MG63 (cell line): ENCODE measurements around the gene GRPEL2. TPM values are rescaled to one million over a fixed set of nuclear protein-coding genes. Genes with fewer than 3 reads are reported as not detected.
"Not testable (repeated sequence)": the region's sequence is repeated elsewhere in the genome, so short reads cannot be mapped to it uniquely, and the experiment has no call there.

Experiments
- DNase-seq: peaks from one replicate; pipeline ENCODE4 v3.0.0-alpha.2; 2020
- H3K27me3 ChIP-seq: fragments of 250-450 bp; sonication (Bioruptor Pico); 2 replicates; pipeline ENCODE4 v1.5.1; 2020; ENCODE audit warnings: mild to moderate bottlenecking, moderate library complexity
- H3K36me3 ChIP-seq: fragments of 250-450 bp; sonication (Bioruptor Pico); 2 replicates; pipeline ENCODE4 v1.5.1; 2020; ENCODE audit warnings: mild to moderate bottlenecking, moderate library complexity
- H3K4me3 ChIP-seq: fragments of 250-450 bp; sonication (Bioruptor Pico); 2 replicates; pipeline ENCODE4 v1.5.1; 2020; ENCODE audit warnings: mild to moderate bottlenecking, moderate library complexity
- H3K9me3 ChIP-seq: fragments of 250-450 bp; sonication (Bioruptor Pico); 2 replicates; pipeline ENCODE4 v1.5.1; 2020; ENCODE audit warnings: mild to moderate bottlenecking, moderate library complexity
- total RNA-seq: library from RNA; depleted of rRNA; stranded (reverse); fragments of >200 nt; shearing (Covaris generic); gene quantifications from 2 replicates; pipeline ENCODE4 v1.2.3, GENCODE V29; 2014; ENCODE audit warnings: low replicate concordance

GRPEL2 gene
- total RNA-seq, 1 experiment from 2014 or later: 30.2 TPM

GRCh38 chr5:149379177-149379761 lies 34.0 kb downstream of the GRPEL2 start, which contains the start of gene IL17B:
IL17B (minus strand) TSS chr5:149379292; CDS start chr5:149379225, 67 bp downstream.
- Histone ChIP-seq H3K9me3 (no peaks in the 10 kb centered on the region), H3K36me3 (no peaks in the 10 kb centered on the region), H3K4me3 (no peak within 1 kb of the TSS), H3K27me3 (no peaks in the 10 kb centered on the region)
- no peak for DNase-seq

- H3K9me3 ChIP-seq: no peaks in the 10 kb centered on the region
- H3K4me3 ChIP-seq: no peak overlapping the region
- no peak for DNase-seq
- H3K27me3 ChIP-seq: no peaks in the 10 kb centered on the region
- no peaks in the 10 kb centered on the region for H3K36me3 ChIP-seq
Measured at GRCh38 chr5:149379818-149380374, 34.6 kb downstream of the GRPEL2 start.

DNA sequence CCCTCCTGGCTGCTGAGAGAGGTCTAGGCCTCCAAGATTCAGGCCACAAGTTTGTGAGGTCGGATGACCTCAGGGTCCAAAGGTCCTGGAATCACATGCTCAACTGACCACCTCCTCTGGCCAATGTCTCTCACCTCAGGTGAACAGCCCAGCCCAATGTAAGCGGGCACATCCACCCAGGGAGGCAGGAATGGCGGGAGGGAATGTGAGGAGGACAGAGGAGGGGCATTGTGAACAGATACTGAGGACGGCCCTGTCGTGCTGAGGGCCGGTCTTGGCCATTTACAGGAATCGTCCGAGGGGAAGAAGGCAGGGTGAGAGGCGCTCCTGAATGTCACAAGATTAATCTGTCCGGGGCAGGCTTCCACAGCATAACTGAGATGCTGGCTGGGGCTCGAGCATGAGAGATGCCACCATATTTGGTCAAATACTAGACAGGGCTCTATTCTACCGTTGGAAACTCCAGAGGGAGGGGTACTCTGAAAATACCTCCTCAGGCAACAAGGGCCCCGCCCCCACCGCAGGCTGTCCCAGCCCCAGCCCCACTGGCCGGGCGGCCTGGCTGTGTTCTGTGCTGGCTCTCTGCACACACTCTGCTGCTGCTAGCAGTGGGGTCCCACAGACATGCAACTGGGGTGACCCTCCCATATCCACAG lies 35.3 kb downstream of the GRPEL2 start:
- no peak for DNase-seq
- Histone ChIP-seq H3K9me3 (no peaks in the 10 kb centered on the region), H3K36me3 (no peaks in the 10 kb centered on the region), H3K4me3 (no peak overlapping the region), H3K27me3 (no peaks in the 10 kb centered on the region)

GRCh38 chr5:149381261-149381985 lies 36.1 kb downstream of the GRPEL2 start:
- Histone ChIP-seq H3K4me3 (no peak overlapping the region), H3K36me3 (no peaks in the 10 kb centered on the region), H3K9me3 (no peaks in the 10 kb centered on the region), H3K27me3 (no peaks in the 10 kb centered on the region)
- no peak for DNase-seq

- Histone ChIP-seq H3K9me3 (no peaks in the 10 kb centered on the region), H3K27me3 (no peaks in the 10 kb centered on the region), H3K36me3 (no peaks in the 10 kb centered on the region), H3K4me3 (no peak overlapping the region)
- peak; percentile 73 for DNase-seq
Measured at GRCh38 chr5:149381986-149382338, 36.7 kb downstream of the GRPEL2 start.

- no peak for DNase-seq
Measured at GRCh38 chr5:149382517-149383220, 37.4 kb downstream of the GRPEL2 start.

DNA sequence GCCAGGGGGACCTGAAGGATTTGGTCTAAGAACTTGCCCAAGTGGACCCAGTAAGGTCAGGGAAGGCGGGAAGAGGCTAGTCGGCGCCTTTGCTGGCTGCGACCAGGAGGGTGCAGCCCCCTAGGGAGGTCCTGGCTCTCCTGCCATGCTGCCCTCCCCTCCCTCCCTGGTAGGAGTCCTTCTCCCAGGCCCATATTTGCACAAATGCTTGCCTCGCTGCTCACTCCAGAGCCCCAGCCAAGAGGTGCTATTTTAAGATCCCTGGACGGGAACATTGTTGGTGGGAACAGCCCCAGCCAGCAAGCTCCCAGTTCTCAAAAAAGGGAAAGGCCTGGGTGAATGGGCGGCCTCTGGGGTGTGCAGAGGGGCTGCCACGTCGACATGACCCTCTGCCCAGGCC lies 38.1 kb downstream of the GRPEL2 start:
- no peaks in the 10 kb centered on the region for H3K27me3 ChIP-seq
- no peak overlapping the region for H3K4me3 ChIP-seq
- H3K9me3 ChIP-seq: no peaks in the 10 kb centered on the region
- H3K36me3 ChIP-seq: no peaks in the 10 kb centered on the region
- DNase-seq: no peak

More at GRCh38 chr5:149382517-149383220, 37.4 kb downstream of the GRPEL2 start:
- Histone ChIP-seq H3K36me3 (no peaks in the 10 kb centered on the region), H3K27me3 (no peaks in the 10 kb centered on the region), H3K4me3 (no peak overlapping the region), H3K9me3 (no peaks in the 10 kb centered on the region)

DNA sequence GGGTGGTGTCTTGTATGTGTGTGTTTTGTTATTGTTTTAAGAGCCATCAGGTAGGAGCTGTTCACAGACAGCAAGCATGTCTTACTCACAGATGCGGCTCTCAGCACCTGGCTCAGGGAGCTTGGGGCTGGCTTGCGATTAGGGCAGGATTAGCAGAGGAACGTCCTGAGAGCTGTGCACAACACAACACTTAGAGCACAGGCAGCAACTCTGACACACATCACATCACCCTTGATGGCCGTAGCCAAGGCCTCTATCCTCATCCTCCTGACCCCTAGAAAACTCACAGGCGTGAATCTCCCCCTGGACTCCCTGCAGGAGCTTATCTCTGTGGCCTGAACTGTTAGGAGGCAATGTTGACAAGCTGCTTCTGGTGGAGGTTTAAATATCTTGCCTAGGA lies 40.9 kb downstream of the GRPEL2 start:
- no peak for DNase-seq
- H3K4me3 ChIP-seq: no peak overlapping the region
- H3K9me3 ChIP-seq: no peaks in the 10 kb centered on the region
- H3K36me3 ChIP-seq: no peaks in the 10 kb centered on the region
- no peaks in the 10 kb centered on the region for H3K27me3 ChIP-seq

DNA sequence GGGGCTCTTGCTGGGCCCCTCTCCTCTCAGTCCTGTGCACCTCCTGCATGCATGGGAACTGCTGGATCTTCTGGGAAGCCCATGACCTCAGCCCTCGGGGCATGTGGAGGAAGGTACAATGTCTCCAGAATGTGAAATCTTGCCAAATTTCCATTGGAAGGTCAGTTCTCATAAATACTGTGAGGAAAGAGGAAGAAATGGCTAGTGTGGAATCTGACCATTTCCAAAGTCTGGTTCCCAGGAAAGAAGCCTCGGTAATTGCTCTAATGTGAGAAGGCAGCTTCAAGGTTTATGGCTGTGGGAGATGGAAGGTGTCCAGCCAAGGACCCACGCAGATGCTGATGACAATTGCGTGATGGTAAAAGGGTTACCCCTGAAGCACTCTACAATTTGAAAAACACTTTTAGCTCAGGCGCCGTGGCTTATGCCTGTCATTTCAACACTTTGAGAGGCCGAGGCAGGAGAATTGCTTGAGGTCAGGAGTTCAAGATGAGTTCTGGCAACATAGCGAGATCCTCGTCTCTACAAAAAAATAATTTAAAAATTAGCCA lies 41.9 kb downstream of the GRPEL2 start:
- DNase-seq: no peak
- Histone ChIP-seq H3K27me3 (no peaks in the 10 kb centered on the region), H3K9me3 (no peaks in the 10 kb centered on the region), H3K4me3 (no peak overlapping the region), H3K36me3 (no peaks in the 10 kb centered on the region)

DNA sequence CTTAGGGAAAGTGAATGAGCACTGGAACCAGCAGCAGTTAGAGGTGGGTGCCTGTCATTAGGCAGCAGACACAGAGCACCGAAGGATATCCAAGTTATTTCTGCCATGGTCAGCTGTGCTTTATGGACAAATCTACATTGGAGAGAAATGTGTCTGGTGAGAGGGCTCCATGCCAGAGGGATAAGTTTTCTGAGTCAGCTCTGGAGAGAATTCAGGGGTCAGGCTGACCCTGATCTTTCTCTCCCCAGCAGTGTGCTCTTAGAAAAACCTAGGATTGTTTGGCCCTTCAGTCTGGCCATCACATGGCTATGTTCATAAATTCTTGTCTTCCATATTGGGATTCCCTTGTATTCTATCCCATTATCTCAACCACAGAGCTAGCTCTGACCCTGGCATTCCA lies 42.7 kb downstream of the GRPEL2 start:
- DNase-seq: peak; percentile 42
- Histone ChIP-seq H3K27me3 (no peaks in the 10 kb centered on the region), H3K4me3 (no peak overlapping the region), H3K9me3 (no peaks in the 10 kb centered on the region), H3K36me3 (no peaks in the 10 kb centered on the region)

- no peak for DNase-seq
- Histone ChIP-seq H3K27me3 (no peaks in the 10 kb centered on the region), H3K4me3 (no peak overlapping the region), H3K36me3 (no peaks in the 10 kb centered on the region), H3K9me3 (no peaks in the 10 kb centered on the region)
Measured at GRCh38 chr5:149388498-149389190, 43.3 kb downstream of the GRPEL2 start.

- DNase-seq: no peak
- no peaks in the 10 kb centered on the region for H3K27me3 ChIP-seq
- H3K36me3 ChIP-seq: no peaks in the 10 kb centered on the region
- H3K9me3 ChIP-seq: no peaks in the 10 kb centered on the region
- no peak overlapping the region for H3K4me3 ChIP-seq
Measured at GRCh38 chr5:149389552-149390495, 44.5 kb downstream of the GRPEL2 start.

- not testable (repeated sequence) for H3K9me3 ChIP-seq, H3K36me3 ChIP-seq, H3K4me3 ChIP-seq, DNase-seq, H3K27me3 ChIP-seq
Measured at GRCh38 chr5:149391076-149391475, 45.8 kb downstream of the GRPEL2 start.

- no peaks in the 10 kb centered on the region for H3K27me3 ChIP-seq
- no peaks in the 10 kb centered on the region for H3K36me3 ChIP-seq
- no peak for DNase-seq
- no peaks in the 10 kb centered on the region for H3K9me3 ChIP-seq
- H3K4me3 ChIP-seq: no peak overlapping the region
Measured at GRCh38 chr5:149391524-149391923, 46.2 kb downstream of the GRPEL2 start.

DNA sequence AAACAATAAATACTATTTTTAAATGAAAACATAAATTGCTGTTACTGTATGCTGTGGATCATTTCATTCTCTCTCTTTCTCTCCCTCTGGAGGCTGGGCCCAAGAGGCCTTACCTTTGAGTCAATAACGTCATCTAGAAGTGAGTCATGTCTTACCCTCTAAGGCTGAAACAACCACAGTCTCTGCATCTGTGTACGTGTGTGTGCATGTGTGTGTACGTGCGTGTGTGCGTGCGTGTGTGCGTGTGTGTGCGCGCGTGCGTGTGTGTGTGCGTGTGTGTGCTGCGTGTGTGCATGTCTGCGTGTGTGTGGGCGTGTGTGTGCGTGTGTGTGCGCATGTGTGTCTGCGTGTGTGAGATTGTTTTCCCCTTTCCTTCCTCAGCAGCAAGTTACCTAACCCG lies 47.4 kb downstream of the GRPEL2 start:
- Histone ChIP-seq H3K36me3 (no peaks in the 10 kb centered on the region), H3K9me3 (no peaks in the 10 kb centered on the region), H3K27me3 (no peaks in the 10 kb centered on the region), H3K4me3 (no peak overlapping the region)
- no peak for DNase-seq
